Stimulated activated CD8-positive, alpha-beta memory T cell treated with anti-CD3 and anti-CD28 coated beads, Interleukin-15, amount 100 ng/mL, for 48 hours (primary cell): ENCODE measurements around the gene MRPL52.
"Not testable (repeated sequence)": the region's sequence is repeated elsewhere in the genome, so short reads cannot be mapped to it uniquely, and the experiment has no call there.

Experiments
- DNase-seq, 2 donors: peaks; one replicate each; pipeline ENCODE4 v3.0.0-alpha.2; 2020; ENCODE audit warnings: low read depth in 2 of 2

MRPL52 gene

GRCh38 chr14:22829661-22830442 lies at the start of gene MRPL52:
Gene MRPL52 (plus strand): TSS chr14:22829887. CDS start chr14:22829913, 26 bp downstream.
- peak; percentile 81 to 85 for DNase-seq

- no peak for DNase-seq
Observed at GRCh38 chr14:22780105-22780679, 49.5 kb upstream of the MRPL52 start.

- DNase-seq, result no peak
Observed at GRCh38 chr14:22780941-22781300, 48.8 kb upstream of the MRPL52 start.

GRCh38 chr14:22781301-22781991 lies 48.2 kb upstream of the MRPL52 start:
- DNase-seq, result no peak

GRCh38 chr14:22786685-22787084 lies 43.0 kb upstream of the MRPL52 start:
- no peak for DNase-seq

- DNase-seq, result no peak
Observed at GRCh38 chr14:22791301-22791700, 38.4 kb upstream of the MRPL52 start.

GRCh38 chr14:22792158-22792557 lies 37.5 kb upstream of the MRPL52 start:
- no peak for DNase-seq

GRCh38 chr14:22793550-22793949 lies 36.1 kb upstream of the MRPL52 start:
- DNase-seq, result not testable (repeated sequence)

GRCh38 chr14:22793976-22794375 lies 35.7 kb upstream of the MRPL52 start:
- DNase-seq, result no peak

- DNase-seq, result no peak
Observed at GRCh38 chr14:22794551-22794951, 35.1 kb upstream of the MRPL52 start.

GRCh38 chr14:22796087-22796707 lies 33.5 kb upstream of the MRPL52 start:
- no peak for DNase-seq

GRCh38 chr14:22797017-22797917 lies 32.4 kb upstream of the MRPL52 start:
- no peak for DNase-seq

- no peak for DNase-seq
Observed at GRCh38 chr14:22798528-22798927, 31.2 kb upstream of the MRPL52 start.

- DNase-seq, result no peak
Observed at GRCh38 chr14:22800346-22800745, 29.3 kb upstream of the MRPL52 start.

GRCh38 chr14:22801716-22802115 lies 28.0 kb upstream of the MRPL52 start:
- no peak for DNase-seq

- DNase-seq, result no peak
Observed at GRCh38 chr14:22802860-22803686, 26.6 kb upstream of the MRPL52 start.

- no peak for DNase-seq
Observed at GRCh38 chr14:22803687-22803974, 26.1 kb upstream of the MRPL52 start.

- DNase-seq, result not testable (repeated sequence)
Observed at GRCh38 chr14:22805235-22805634, 24.5 kb upstream of the MRPL52 start.

GRCh38 chr14:22807432-22808087 lies 22.1 kb upstream of the MRPL52 start:
- no peak for DNase-seq
